ENCODE results near the gene HOXC4. TPM values are rescaled to one million over a fixed set of nuclear protein-coding genes. Genes with fewer than 3 reads are reported as not detected.

Gene HOXC4
- total RNA-seq, 1 donor from 2014 or later: not detected

GRCh38 chr12:54010972-54011664 lies 42.5 kb upstream of the HOXC4 start:
- Histone ChIP-seq H3K27me3 (ENCODE audit: insufficient read depth, low read length) (peaks cover 92% of the 10 kb centered on the region), H3K4me1 (ENCODE audit: insufficient read depth, low read length) (peaks cover 3% of the 10 kb centered on the region), H3K36me3 (ENCODE audit: insufficient read depth, low read length) (no peaks in the 10 kb centered on the region), H3K4me2 (ENCODE audit: low read length) (no peak overlapping the region), H3K9me3 (ENCODE audit: insufficient read depth, low read depth, low read length) (no peaks in the 10 kb centered on the region), H3K4me3 (ENCODE audit: insufficient read depth, low read depth, low read length) (no peak overlapping the region), H2AFZ (ENCODE audit: low read depth, low read length) (no peak overlapping the region), H3K79me2 (ENCODE audit: insufficient read depth, low read length) (no peaks in the 10 kb centered on the region), H3K27ac (ENCODE audit: low read depth, low read length) (no peak overlapping the region), H3K9ac (ENCODE audit: low read length) (no peak overlapping the region), H4K20me1 (ENCODE audit: insufficient read depth, low read length) (no peaks in the 10 kb centered on the region)
- Mint-ChIP-seq H3K27ac (ENCODE audit: unreplicated experiment) (no peak overlapping the region), H3K9me3 (ENCODE audit: unreplicated experiment) (peaks cover 11% of the 10 kb centered on the region), H3K27me3 (ENCODE audit: low read depth, unreplicated experiment) (peaks cover 92% of the 10 kb centered on the region), H3K4me3 (ENCODE audit: unreplicated experiment) (no peak overlapping the region), H3K36me3 (ENCODE audit: low read depth, unreplicated experiment) (no peaks in the 10 kb centered on the region), H3K4me1 (ENCODE audit: low read depth, unreplicated experiment) (no peaks in the 10 kb centered on the region)
- FAIRE-seq (no peak), DNase-seq (ENCODE audit: low read depth) (no peak)
- TF ChIP-seq EZH2 (IDR thresholded peaks at IDR 0.05; ENCODE audit: insufficient read depth, low read length): no peak
- TF ChIP-seq, protein P1, sequence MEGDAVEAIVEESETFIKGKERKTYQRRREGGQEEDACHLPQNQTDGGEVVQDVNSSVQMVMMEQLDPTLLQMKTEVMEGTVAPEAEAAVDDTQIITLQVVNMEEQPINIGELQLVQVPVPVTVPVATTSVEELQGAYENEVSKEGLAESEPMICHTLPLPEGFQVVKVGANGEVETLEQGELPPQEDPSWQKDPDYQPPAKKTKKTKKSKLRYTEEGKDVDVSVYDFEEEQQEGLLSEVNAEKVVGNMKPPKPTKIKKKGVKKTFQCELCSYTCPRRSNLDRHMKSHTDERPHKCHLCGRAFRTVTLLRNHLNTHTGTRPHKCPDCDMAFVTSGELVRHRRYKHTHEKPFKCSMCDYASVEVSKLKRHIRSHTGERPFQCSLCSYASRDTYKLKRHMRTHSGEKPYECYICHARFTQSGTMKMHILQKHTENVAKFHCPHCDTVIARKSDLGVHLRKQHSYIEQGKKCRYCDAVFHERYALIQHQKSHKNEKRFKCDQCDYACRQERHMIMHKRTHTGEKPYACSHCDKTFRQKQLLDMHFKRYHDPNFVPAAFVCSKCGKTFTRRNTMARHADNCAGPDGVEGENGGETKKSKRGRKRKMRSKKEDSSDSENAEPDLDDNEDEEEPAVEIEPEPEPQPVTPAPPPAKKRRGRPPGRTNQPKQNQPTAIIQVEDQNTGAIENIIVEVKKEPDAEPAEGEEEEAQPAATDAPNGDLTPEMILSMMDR (IDR thresholded peaks at IDR 0.05; ENCODE audit: insufficient read depth, low read depth, low read length): no peak

DNA sequence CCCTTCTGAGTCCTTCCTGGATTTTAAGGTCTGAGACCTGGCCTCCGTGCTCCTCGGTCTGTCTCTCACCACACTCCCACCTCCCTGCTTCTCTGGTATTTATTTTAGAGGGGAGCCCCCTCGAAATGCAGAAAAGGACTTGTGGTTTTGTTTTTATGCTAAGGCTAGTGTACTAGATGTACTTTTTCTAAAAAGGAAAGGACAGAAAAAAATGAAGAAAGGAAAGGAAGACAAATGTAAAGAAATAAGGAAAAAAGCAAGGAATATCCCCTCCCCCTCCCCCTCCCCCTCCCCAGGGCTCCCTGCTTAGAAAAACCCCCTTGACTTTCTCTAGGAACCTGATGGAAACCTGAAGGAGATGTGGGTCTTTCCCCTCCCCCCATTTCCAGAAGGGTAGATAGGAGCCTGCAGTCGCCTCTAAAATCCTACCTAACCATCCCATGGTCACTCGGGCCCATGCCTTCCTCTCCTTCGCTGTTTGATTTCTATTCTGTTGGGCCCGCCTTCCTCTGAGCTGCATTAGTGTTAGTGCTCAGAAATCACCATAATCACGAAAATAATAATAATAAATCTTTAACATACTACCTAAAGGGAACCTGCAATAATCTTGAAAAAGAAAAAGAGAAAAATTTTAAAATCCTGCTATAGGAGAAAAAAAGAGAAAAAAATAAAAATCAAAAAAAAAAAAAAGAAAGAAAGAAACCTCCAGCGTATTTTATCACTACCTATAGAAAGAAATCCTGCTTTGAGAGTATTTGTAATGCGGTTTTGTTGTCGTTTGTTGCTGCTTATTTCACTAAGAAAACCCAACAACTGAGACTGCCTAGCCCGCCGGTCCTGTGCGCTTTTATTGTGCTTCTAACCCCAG lies 41.7 kb upstream of the HOXC4 start:
- TF ChIP-seq EZH2 (IDR thresholded peaks at IDR 0.05; ENCODE audit: insufficient read depth, low read length): no peak
- TF ChIP-seq, protein P1 (IDR thresholded peaks at IDR 0.05; ENCODE audit: insufficient read depth, low read depth, low read length): no peak
- no peak overlapping the region for H3K4me2 ChIP-seq (ENCODE audit: low read length)
- H3K36me3 ChIP-seq (ENCODE audit: insufficient read depth, low read length): no peaks in the 10 kb centered on the region
- H3K27me3 ChIP-seq (ENCODE audit: insufficient read depth, low read length): peaks cover 90% of the 10 kb centered on the region
- Mint-ChIP-seq H3K4me1 (ENCODE audit: low read depth, unreplicated experiment) (no peaks in the 10 kb centered on the region), H3K9me3 (ENCODE audit: unreplicated experiment) (peaks cover 11% of the 10 kb centered on the region), H3K27me3 (ENCODE audit: low read depth, unreplicated experiment) (peaks cover 89% of the 10 kb centered on the region), H3K36me3 (ENCODE audit: low read depth, unreplicated experiment) (no peaks in the 10 kb centered on the region), H3K4me3 (ENCODE audit: unreplicated experiment) (no peak overlapping the region), H3K27ac (ENCODE audit: unreplicated experiment) (no peak overlapping the region)
- no peak overlapping the region for H2AFZ ChIP-seq (ENCODE audit: low read depth, low read length)
- no peaks in the 10 kb centered on the region for H3K4me1 ChIP-seq (ENCODE audit: insufficient read depth, low read length)
- no peak for DNase-seq (ENCODE audit: low read depth)
- no peaks in the 10 kb centered on the region for H4K20me1 ChIP-seq (ENCODE audit: insufficient read depth, low read length)
- no peak overlapping the region for H3K9ac ChIP-seq (ENCODE audit: low read length)
- no peak for FAIRE-seq
- H3K9me3 ChIP-seq (ENCODE audit: insufficient read depth, low read depth, low read length): no peaks in the 10 kb centered on the region
- H3K79me2 ChIP-seq (ENCODE audit: insufficient read depth, low read length): no peaks in the 10 kb centered on the region
- no peak overlapping the region for H3K4me3 ChIP-seq (ENCODE audit: insufficient read depth, low read depth, low read length)
- no peak overlapping the region for H3K27ac ChIP-seq (ENCODE audit: low read depth, low read length)
